Ecto neural progenitor cell (in vitro differentiated cells): ENCODE measurements around the gene PHACTR1.

ENCODE experiments used
- DNase-seq: peaks from one replicate; pipeline ENCODE4 v3.0.0-alpha.2; 2018; ENCODE audit warnings: low spot score

Gene PHACTR1

GRCh38 chr6:13032566-13032965 lies 316.0 kb downstream of the PHACTR1 start:
- no peak for DNase-seq

- DNase-seq = no peak
These were observed 316.6 kb downstream of the PHACTR1 start for GRCh38 chr6:13033145-13033544.

- DNase-seq = no peak
These were observed 317.7 kb downstream of the PHACTR1 start for GRCh38 chr6:13034316-13034715.

GRCh38 chr6:13035606-13036005 lies 319.0 kb downstream of the PHACTR1 start:
- no peak for DNase-seq

- no peak for DNase-seq
These were observed 321.7 kb downstream of the PHACTR1 start for GRCh38 chr6:13038315-13038714.

GRCh38 chr6:13038741-13039190 lies 322.2 kb downstream of the PHACTR1 start:
- DNase-seq = no peak

- DNase-seq = no peak
These were observed 327.8 kb downstream of the PHACTR1 start for GRCh38 chr6:13044390-13044789.

GRCh38 chr6:13044896-13045295 lies 328.3 kb downstream of the PHACTR1 start:
- no peak for DNase-seq

GRCh38 chr6:13045676-13046075 lies 329.1 kb downstream of the PHACTR1 start:
- DNase-seq = no peak

- no peak for DNase-seq
These were observed 329.5 kb downstream of the PHACTR1 start for GRCh38 chr6:13046084-13046483.

GRCh38 chr6:13048113-13048512 lies 331.5 kb downstream of the PHACTR1 start:
- no peak for DNase-seq

- DNase-seq = no peak
These were observed 333.2 kb downstream of the PHACTR1 start for GRCh38 chr6:13049666-13050254.

- no peak for DNase-seq
These were observed 336.5 kb downstream of the PHACTR1 start for GRCh38 chr6:13053006-13053461.

- DNase-seq = no peak
These were observed 341.5 kb downstream of the PHACTR1 start for GRCh38 chr6:13058051-13058450.

- no peak for DNase-seq
These were observed 342.5 kb downstream of the PHACTR1 start for GRCh38 chr6:13059026-13059425.

- no peak for DNase-seq
These were observed 346.8 kb downstream of the PHACTR1 start for GRCh38 chr6:13063300-13063918.

- DNase-seq = no peak
These were observed 349.0 kb downstream of the PHACTR1 start for GRCh38 chr6:13065581-13065980.

GRCh38 chr6:13066050-13066449 lies 349.5 kb downstream of the PHACTR1 start:
- DNase-seq = no peak

GRCh38 chr6:13066820-13067219 lies 350.3 kb downstream of the PHACTR1 start:
- no peak for DNase-seq

GRCh38 chr6:13068586-13069210 lies 352.1 kb downstream of the PHACTR1 start:
- no peak for DNase-seq

- no peak for DNase-seq
These were observed 355.2 kb downstream of the PHACTR1 start for GRCh38 chr6:13071550-13072345.

GRCh38 chr6:13072686-13073347 lies 356.2 kb downstream of the PHACTR1 start:
- DNase-seq = no peak
